ENCODE data around the gene BCR. TPM values are rescaled to one million over a fixed set of nuclear protein-coding genes. Genes with fewer than 3 reads are reported as not detected.
"Not testable (repeated sequence)": the region's sequence is repeated elsewhere in the genome, so short reads cannot be mapped to it uniquely, and the experiment has no call there.

The BCR gene
- total and polyA plus RNA-seq, 2 of the 8 experiments (the other 6 are each of a cell fraction or from before 2014, with no cell fraction given) = 66.7 to 130 TPM

DNA sequence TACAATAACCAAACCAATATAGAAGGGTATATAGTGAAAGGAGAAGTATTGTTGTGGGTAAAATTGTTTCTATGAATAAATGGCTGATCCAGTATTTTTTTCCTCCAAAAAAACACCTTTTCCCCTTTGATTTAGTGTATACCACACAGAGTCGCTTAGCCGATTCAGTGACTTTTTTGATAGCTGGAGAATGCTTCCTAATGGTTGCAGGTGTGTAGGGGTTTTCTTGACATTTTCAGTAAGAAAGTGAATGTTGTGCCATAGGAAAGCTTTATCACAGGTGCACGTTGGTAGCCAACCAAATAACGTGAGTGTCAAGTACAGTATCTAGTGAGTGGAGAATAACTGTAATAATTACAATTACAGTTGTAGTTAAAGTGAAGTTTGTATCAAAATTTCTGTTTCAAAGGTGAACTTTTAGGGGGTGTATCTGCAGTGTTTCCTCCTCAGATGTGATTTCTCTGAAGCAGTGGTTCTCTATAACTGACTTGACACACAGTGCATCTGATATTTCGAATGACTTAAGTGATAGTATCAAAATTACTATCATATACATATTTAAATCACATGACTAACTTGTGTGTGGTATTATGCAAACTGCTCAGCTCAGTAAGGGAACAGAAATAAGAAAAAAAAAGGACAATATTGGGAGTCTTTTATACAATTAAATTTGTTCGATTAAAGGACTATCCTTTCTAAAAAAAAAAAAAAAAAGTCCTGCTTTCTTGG lies 143.8 kb downstream of the BCR start:
- H3K4me3 ChIP-seq (ENCODE audit: extremely low read depth in 1 of 4, insufficient read depth in 2 of 4, low read depth in 3 of 4, low read length in 4 of 4); H4K5ac ChIP-seq (ENCODE audit: insufficient read length, low read depth, low read length); H3K56ac ChIP-seq (replicated peaks; ENCODE audit: insufficient read length, low read depth, low read length); H2AFZ ChIP-seq (ENCODE audit: low read length); H3K79me2 ChIP-seq (ENCODE audit: control insufficient read depth in 1 of 2, insufficient read depth in 2 of 2, low read length in 2 of 2); H3K9me3 ChIP-seq (ENCODE audit: insufficient read depth in 2 of 2, low read depth in 1 of 2, low read length in 1 of 2); H3K27me3 ChIP-seq (replicated peaks in 1 of 4; ENCODE audit: control insufficient read depth in 3 of 4, extremely low read depth in 1 of 4, insufficient read depth in 3 of 4, low read length in 3 of 4); H2AK5ac ChIP-seq (ENCODE audit: low read depth, low read length); H2BK120ac ChIP-seq (replicated peaks; ENCODE audit: low read depth, low read length); H3K79me1 ChIP-seq (ENCODE audit: low read depth, low read length); POLR2A ChIA-PET (ENCODE audit: partially characterized antibody); H4K91ac ChIP-seq (replicated peaks; ENCODE audit: insufficient read length, low read length); FAIRE-seq; H2BK12ac ChIP-seq (ENCODE audit: low read depth, low read length); H3K36me3 ChIP-seq (ENCODE audit: control insufficient read depth in 2 of 4, insufficient read depth in 4 of 4, low read length in 3 of 4); H3K4me1 ChIP-seq (replicated peaks in 1 of 4; ENCODE audit: control insufficient read depth in 3 of 4, insufficient read depth in 4 of 4, low read length in 3 of 4); H3K23me2 ChIP-seq (ENCODE audit: low read depth, low read length); H3K4me2 ChIP-seq (ENCODE audit: insufficient read depth in 1 of 2, low read depth in 2 of 2, low read length in 2 of 2); H3K4ac ChIP-seq (replicated peaks; ENCODE audit: insufficient read length, low read depth, low read length); H3K14ac ChIP-seq (ENCODE audit: insufficient read length); H4K8ac ChIP-seq (ENCODE audit: extremely low read depth, insufficient read depth, low read length); H4K20me1 ChIP-seq (replicated peaks in 1 of 2; ENCODE audit: control insufficient read depth in 1 of 2, insufficient read depth in 2 of 2, low read length in 2 of 2); H3K23ac ChIP-seq (ENCODE audit: insufficient read length); H3K9ac ChIP-seq (replicated peaks in 1 of 4; ENCODE audit: extremely low read depth in 1 of 4, low read depth in 3 of 4, low read length in 3 of 4); H2BK20ac ChIP-seq (ENCODE audit: low read length); H2BK5ac ChIP-seq (ENCODE audit: low read depth, low read length); H2BK15ac ChIP-seq (ENCODE audit: low read length); H3K18ac ChIP-seq (ENCODE audit: extremely low read depth, low read length); H3K27ac ChIP-seq (ENCODE audit: low read depth, low read length); DNase-seq (ENCODE audit: low read depth in 1 of 2, low spot score in 2 of 2): not testable (repeated sequence)
- 71% methylated on average over 2 of the region's 6 CpGs; no CpG with 5 or more reads in 1 of the 2 experiments for WGBS, 2 experiments (ENCODE audit: extremely low coverage in 1 of 2, insufficient coverage in 1 of 2, insufficient read length in 1 of 2, insufficient replicate concordance in 2 of 2, low coverage in 1 of 2, low lambda C conversion rate in 2 of 2, missing lambda C conversion rate in 1 of 2)
- CTCF ChIA-PET (ENCODE audit: partially characterized antibody) = interaction anchor here (0.6 to 5.4 kb wide), 9 partner anchors 16 to 946 kb away, joined by 3 to 25 read pairs (median 4); no protein-coding TSS in a partner anchor

All from H1 (cell line).